ENCODE measurements around the gene GPATCH4. TPM values are rescaled to one million over a fixed set of nuclear protein-coding genes. Genes with fewer than 3 reads are reported as not detected.
"Not testable (repeated sequence)": the region's sequence is repeated elsewhere in the genome, so short reads cannot be mapped to it uniquely, and the experiment has no call there.

The GPATCH4 gene
- total and polyA plus RNA-seq, 7 experiments from 2014 or later = 33.3 to 59.1 (median 46.1) TPM

DNA sequence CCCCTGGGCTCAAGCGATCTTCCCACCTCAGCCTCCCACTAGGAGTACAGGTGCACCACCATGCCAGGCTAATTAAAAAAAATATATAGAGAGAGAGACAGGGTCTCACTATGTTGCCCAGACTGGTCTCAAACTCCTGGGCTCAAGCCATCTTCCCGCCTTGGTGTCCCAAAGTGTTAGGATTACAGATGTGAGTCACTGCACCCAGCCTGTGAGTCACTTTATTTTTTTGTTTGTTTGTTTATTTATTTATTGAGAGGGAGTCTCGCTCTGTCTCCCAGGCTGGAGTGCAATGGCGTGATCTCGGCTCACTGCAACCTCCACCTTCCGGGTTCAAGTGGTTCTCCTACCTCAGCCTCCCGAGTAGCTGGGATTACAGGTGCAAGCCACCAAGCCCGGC, 13.4 kb downstream of the GPATCH4 start:
- ATAC-seq; H3K4me3 ChIP-seq (ENCODE audit: low read length); H3K27me3 Mint-ChIP-seq; H3K4me3 Mint-ChIP-seq; H3K36me3 Mint-ChIP-seq; H3K27ac ChIP-seq (ENCODE audit: low read depth, low read length); intact Hi-C loops (cut with micrococcal nuclease); H3K36me3 ChIP-seq (ENCODE audit: control insufficient read depth in 2 of 3, insufficient read depth in 3 of 3, low read length in 3 of 3); POLR2A ChIA-PET; H3K9me3 ChIP-seq (ENCODE audit: control insufficient read depth in 2 of 3, low read length in 3 of 3); DNase-seq; H3K27ac Mint-ChIP-seq; H3K27me3 ChIP-seq (ENCODE audit: control insufficient read depth in 2 of 2, insufficient read depth in 2 of 2, low read length in 2 of 2); H3K9me3 Mint-ChIP-seq: not testable (repeated sequence)
- CTCF ChIA-PET = interaction anchor here (0.9 to 2.7 kb wide), 2 partner anchors 18 to 107 kb away, joined by 3 to 13 read pairs; no protein-coding TSS in a partner anchor
- peaks cover 5 to 38% (median 31%) of the 10 kb centered on the region in 7 donors for H3K4me1 Mint-ChIP-seq
- H3K4me1 ChIP-seq (ENCODE audit: control insufficient read depth in 2 of 2, insufficient read depth in 2 of 2, low read length in 2 of 2) = peaks cover 15 to 20% of the 10 kb centered on the region in 2 donors

- H3K27ac Mint-ChIP-seq = no peak overlapping the region
- H3K4me1 Mint-ChIP-seq = peaks cover 6 to 39% (median 33%) of the 10 kb centered on the region in 7 donors
- Histone ChIP-seq H3K9me3 (ENCODE audit: control insufficient read depth in 2 of 3, low read length in 3 of 3) (no peaks in the 10 kb centered on the region), H3K36me3 (ENCODE audit: control insufficient read depth in 2 of 3, insufficient read depth in 3 of 3, low read length in 3 of 3) (no peaks in the 10 kb centered on the region), H3K4me1 (ENCODE audit: control insufficient read depth in 2 of 2, insufficient read depth in 2 of 2, low read length in 2 of 2) (peaks cover 16 to 24% of the 10 kb centered on the region in 2 donors), H3K4me3 (ENCODE audit: low read length) (no peak overlapping the region), H3K27me3 (ENCODE audit: control insufficient read depth in 2 of 2, insufficient read depth in 2 of 2, low read length in 2 of 2) (no peaks in the 10 kb centered on the region), H3K27ac (ENCODE audit: low read depth, low read length) (no peak overlapping the region)
- no peak overlapping the region for H3K4me3 Mint-ChIP-seq
- no peaks in the 10 kb centered on the region for H3K27me3 Mint-ChIP-seq
- DNase-seq = no peak
- CTCF ChIA-PET = interaction anchor here (0.7 to 2.7 kb wide), 5 partner anchors 9 to 201 kb away, joined by 3 to 13 read pairs (median 3); no protein-coding TSS in a partner anchor
- POLR2A ChIA-PET = interaction anchor here (1.1 to 1.9 kb wide), 2 partner anchors 22 to 86 kb away, joined by 4 to 6 read pairs; no protein-coding TSS in a partner anchor
- H3K9me3 Mint-ChIP-seq = no peaks in the 10 kb centered on the region
- H3K36me3 Mint-ChIP-seq = peaks cover 0 to 6% (median 0%) of the 10 kb centered on the region in 5 donors
- ATAC-seq = no peak
- intact Hi-C loops (cut with micrococcal nuclease) = no loop called here
Observed at GRCh38 chr1:156586892-156587477, 14.3 kb downstream of the GPATCH4 start.

- POLR2A ChIA-PET = interaction anchor here (1.1 to 1.9 kb wide), 3 partner anchors 15 to 85 kb away, joined by 4 to 6 read pairs (median 5); partner anchors contain the start of gene GPATCH4
- Histone ChIP-seq H3K4me3 (ENCODE audit: low read length) (no peak overlapping the region), H3K27me3 (ENCODE audit: control insufficient read depth in 2 of 2, insufficient read depth in 2 of 2, low read length in 2 of 2) (no peaks in the 10 kb centered on the region), H3K36me3 (ENCODE audit: control insufficient read depth in 2 of 3, insufficient read depth in 3 of 3, low read length in 3 of 3) (no peaks in the 10 kb centered on the region), H3K4me1 (ENCODE audit: control insufficient read depth in 2 of 2, insufficient read depth in 2 of 2, low read length in 2 of 2) (peaks cover 15 to 30% of the 10 kb centered on the region in 2 donors), H3K9me3 (ENCODE audit: control insufficient read depth in 2 of 3, low read length in 3 of 3) (no peaks in the 10 kb centered on the region), H3K27ac (ENCODE audit: low read depth, low read length) (no peak overlapping the region)
- peaks cover 0 to 6% (median 0%) of the 10 kb centered on the region in 5 donors for H3K36me3 Mint-ChIP-seq
- peaks cover 6 to 43% (median 35%) of the 10 kb centered on the region in 7 donors for H3K4me1 Mint-ChIP-seq
- CTCF ChIA-PET = interaction anchor here (0.8 to 2.7 kb wide), 4 partner anchors 8 to 106 kb away, joined by 3 to 13 read pairs (median 3); no protein-coding TSS in a partner anchor
- DNase-seq = no peak
- ATAC-seq = no peak
- H3K9me3 Mint-ChIP-seq = no peaks in the 10 kb centered on the region
- no peak overlapping the region for H3K4me3 Mint-ChIP-seq
- H3K27ac Mint-ChIP-seq = no peak overlapping the region
- intact Hi-C loops (cut with micrococcal nuclease) = no loop called here
- H3K27me3 Mint-ChIP-seq = no peaks in the 10 kb centered on the region
Observed at GRCh38 chr1:156586323-156586722, 15.0 kb downstream of the GPATCH4 start.

DNA sequence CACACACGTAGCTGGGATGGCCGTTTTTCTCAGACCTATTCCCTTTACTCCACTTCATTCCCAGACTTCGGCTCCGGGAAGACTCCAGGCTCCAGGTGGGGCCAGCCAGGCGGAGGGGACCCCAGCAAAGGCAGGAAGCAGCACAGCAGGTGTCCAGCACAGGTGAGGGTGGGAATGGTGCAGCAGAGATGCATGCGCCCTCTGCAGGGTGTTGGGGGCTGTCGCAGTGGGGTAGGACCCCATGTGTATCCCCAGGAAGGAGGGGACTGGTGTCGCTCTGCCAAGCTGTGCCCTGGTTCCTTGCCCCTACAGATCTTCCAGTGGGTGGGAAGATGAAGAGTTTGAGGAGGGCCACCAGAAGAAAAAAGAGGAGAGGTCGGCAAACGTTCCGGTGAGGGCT, 16.5 kb downstream of the GPATCH4 start:
- no peak for DNase-seq
- H3K27ac Mint-ChIP-seq = peak overlapping the region in 1 of 9 donors; percentile 26
- Histone ChIP-seq H3K36me3 (ENCODE audit: control insufficient read depth in 2 of 3, insufficient read depth in 3 of 3, low read length in 3 of 3) (no peaks in the 10 kb centered on the region), H3K4me3 (ENCODE audit: low read length) (no peak overlapping the region), H3K27ac (ENCODE audit: low read depth, low read length) (no peak overlapping the region), H3K27me3 (ENCODE audit: control insufficient read depth in 2 of 2, insufficient read depth in 2 of 2, low read length in 2 of 2) (no peaks in the 10 kb centered on the region), H3K4me1 (ENCODE audit: control insufficient read depth in 2 of 2, insufficient read depth in 2 of 2, low read length in 2 of 2) (peaks cover 15 to 25% of the 10 kb centered on the region in 2 donors), H3K9me3 (ENCODE audit: control insufficient read depth in 2 of 3, low read length in 3 of 3) (no peaks in the 10 kb centered on the region)
- CTCF ChIA-PET = interaction anchor here (1.0 to 1.7 kb wide), 3 partner anchors 24 to 199 kb away, joined by 3 to 7 read pairs (median 4); no protein-coding TSS in a partner anchor
- ATAC-seq = no peak
- intact Hi-C loops (cut with micrococcal nuclease) = loop anchor here (1.0 to 2.0 kb wide), 5 partner anchors 16 to 200 kb away; partner anchors contain the start of gene GPATCH4 (in 1 of the 2)
- peaks cover 6 to 40% (median 29%) of the 10 kb centered on the region in 7 donors for H3K4me1 Mint-ChIP-seq
- POLR2A ChIA-PET = no interaction called here
- H3K4me3 Mint-ChIP-seq = no peak overlapping the region
- H3K27me3 Mint-ChIP-seq = no peaks in the 10 kb centered on the region
- no peaks in the 10 kb centered on the region for H3K9me3 Mint-ChIP-seq
- H3K36me3 Mint-ChIP-seq = peaks cover 0 to 6% (median 1%) of the 10 kb centered on the region in 5 donors

DNA sequence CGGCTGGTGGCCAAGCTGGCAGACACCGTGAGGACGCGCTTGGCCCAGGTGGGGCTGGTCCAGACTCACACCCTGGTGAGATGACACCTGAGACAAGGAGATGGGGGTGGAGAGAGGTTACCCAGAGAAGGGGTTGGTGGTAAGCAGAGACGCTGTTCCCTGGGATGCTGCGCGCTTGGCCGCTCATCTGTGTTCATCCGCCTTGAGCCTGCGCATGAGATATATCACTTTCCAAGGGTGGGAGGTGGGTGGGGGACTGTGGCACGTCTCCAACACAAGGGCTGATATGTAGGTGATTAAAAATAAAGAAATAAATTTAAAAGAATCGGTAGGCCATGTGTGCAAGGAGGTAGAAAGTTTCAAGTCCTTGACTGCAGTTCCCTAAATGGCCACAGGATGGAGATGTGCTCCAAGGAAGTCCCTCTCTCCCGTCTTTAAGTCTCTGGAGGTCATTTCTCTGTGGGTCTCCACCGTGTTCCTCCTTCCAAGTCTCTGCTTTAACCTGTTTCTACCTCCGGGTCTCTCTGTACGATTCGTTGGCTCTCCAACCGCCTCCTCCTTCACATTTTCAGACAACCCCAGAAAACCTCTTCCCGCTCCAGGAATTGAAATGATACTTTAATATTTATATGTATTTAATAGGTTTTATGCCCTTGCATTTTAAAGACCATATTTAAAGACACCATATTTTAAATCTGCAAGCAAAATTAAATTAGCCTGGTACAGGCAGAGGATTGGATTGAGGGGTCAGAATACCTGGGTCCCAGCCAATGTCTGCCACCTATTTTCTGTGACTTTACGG, 17.3 kb downstream of the GPATCH4 start:
- Mint-ChIP-seq H3K4me3 (peak overlapping the region in 8 of 10 donors; percentile 9 to 77 (median 54)), H3K36me3 (peaks cover 0 to 6% (median 1%) of the 10 kb centered on the region in 5 donors), H3K9me3 (no peaks in the 10 kb centered on the region), H3K27ac (peak overlapping the region in 8 of 9 donors; percentile 26 to 88 (median 72)), H3K27me3 (no peaks in the 10 kb centered on the region), H3K4me1 (peaks cover 6 to 40% (median 29%) of the 10 kb centered on the region in 7 donors)
- Histone ChIP-seq H3K27ac (ENCODE audit: low read depth, low read length) (peak overlapping the region; percentile 3), H3K4me1 (ENCODE audit: control insufficient read depth in 2 of 2, insufficient read depth in 2 of 2, low read length in 2 of 2) (peaks cover 15 to 25% of the 10 kb centered on the region in 2 donors), H3K9me3 (ENCODE audit: control insufficient read depth in 2 of 3, low read length in 3 of 3) (no peaks in the 10 kb centered on the region), H3K4me3 (ENCODE audit: low read length) (no peak overlapping the region), H3K27me3 (ENCODE audit: control insufficient read depth in 2 of 2, insufficient read depth in 2 of 2, low read length in 2 of 2) (no peaks in the 10 kb centered on the region), H3K36me3 (ENCODE audit: control insufficient read depth in 2 of 3, insufficient read depth in 3 of 3, low read length in 3 of 3) (no peaks in the 10 kb centered on the region)
- peak; percentile 81 for ATAC-seq
- intact Hi-C loops (cut with micrococcal nuclease) = loop anchor here (1.0 to 2.0 kb wide), 5 partner anchors 17 to 199 kb away; partner anchors contain the start of gene GPATCH4 (in 1 of the 2)
- peak in 8 of 9 donors; percentile 49 to 76 (median 69) for DNase-seq
- POLR2A ChIA-PET = no interaction called here
- CTCF ChIA-PET = interaction anchor here (0.6 to 1.7 kb wide), 3 partner anchors 17 to 24 kb away, joined by 3 to 7 read pairs (median 5); partner anchors contain the start of gene GPATCH4

GRCh38 chr1:156582388-156583017, 18.8 kb downstream of the GPATCH4 start:
- Mint-ChIP-seq H3K27me3 (no peaks in the 10 kb centered on the region), H3K36me3 (peaks cover 0 to 6% (median 1%) of the 10 kb centered on the region in 5 donors), H3K4me1 (peaks cover 6 to 40% (median 29%) of the 10 kb centered on the region in 7 donors), H3K9me3 (no peaks in the 10 kb centered on the region), H3K27ac (peak overlapping the region; percentile 88 to 99 (median 97)), H3K4me3 (peak overlapping the region; percentile 71 to 96 (median 88))
- Histone ChIP-seq H3K9me3 (ENCODE audit: control insufficient read depth in 2 of 3, low read length in 3 of 3) (no peaks in the 10 kb centered on the region), H3K4me1 (ENCODE audit: control insufficient read depth in 2 of 2, insufficient read depth in 2 of 2, low read length in 2 of 2) (peaks cover 15 to 25% of the 10 kb centered on the region in 2 donors), H3K4me3 (ENCODE audit: low read length) (peak overlapping the region; percentile 37), H3K27me3 (ENCODE audit: control insufficient read depth in 2 of 2, insufficient read depth in 2 of 2, low read length in 2 of 2) (no peaks in the 10 kb centered on the region), H3K27ac (ENCODE audit: low read depth, low read length) (peak overlapping the region; percentile 79), H3K36me3 (ENCODE audit: control insufficient read depth in 2 of 3, insufficient read depth in 3 of 3, low read length in 3 of 3) (no peaks in the 10 kb centered on the region)
- intact Hi-C loops (cut with micrococcal nuclease) = no loop called here
- ATAC-seq = no peak
- peak in 3 of 9 donors; percentile 13 to 41 (median 38) for DNase-seq
- ChIA-PET CTCF (interaction anchor here (0.7 to 3.0 kb wide), 13 partner anchors 9 to 303 kb away, joined by 3 to 20 read pairs (median 5); partner anchors contain the start of genes NAXE and NES), POLR2A (interaction anchor here (0.5 to 3.4 kb wide), 12 partner anchors 9 to 125 kb away, joined by 3 to 32 read pairs (median 4); partner anchors contain the start of genes IQGAP3, MEF2D and NAXE)
